ENCODE data around the gene EPHB6.
A peak's percentile ranks its signal among the peaks of the same experiment; 100 is the strongest.

EPHB6 gene

GRCh38 chr7:142885311-142886230 lies 30.7 kb downstream of the EPHB6 start, which contains the start of gene TRPV6:
TSS of gene TRPV6 (minus strand) at chr7:142885745.
- CTCF ChIA-PET = interaction anchor here (1.2 kb wide), 1 partner anchor 10 kb away, joined by 4 read pairs; no protein-coding TSS in a partner anchor
- Histone ChIP-seq H3K9me3 (ENCODE audit: control insufficient read depth, insufficient read depth, low read depth, low read length) (no peaks in the 10 kb centered on the region), H3K36me3 (ENCODE audit: control insufficient read depth in 2 of 2, insufficient read depth in 1 of 2, low read length in 2 of 2) (no peaks in the 10 kb centered on the region), H3K27ac (ENCODE audit: extremely low read depth, low read depth, low read length) (no peak within 1 kb of the TSS), H3K4me3 (ENCODE audit: low read depth, low read length) (no peak within 1 kb of the TSS), H3K4me1 (ENCODE audit: control insufficient read depth, insufficient read depth, low read length) (no peaks in the 10 kb centered on the region)
- TF ChIP-seq GLIS1 (tag by site-specific recombination; IDR thresholded peaks at IDR 0.05) (peak; percentile 26; the same call in 1 of the 2 replicates), REPIN1 (tag by site-specific recombination; IDR thresholded peaks at IDR 0.05; ENCODE audit: low read depth) (no peak)
- POLR2A ChIA-PET = interaction anchor here (1.0 kb wide), 1 partner anchor 30 kb away, joined by 3 read pairs; the partner anchor contains the start of gene EPHB6

- CTCF ChIA-PET = interaction anchor here (0.9 to 1.7 kb wide), 5 partner anchors 14 to 328 kb away, joined by 3 to 8 read pairs (median 4); no protein-coding TSS in a partner anchor
- TF ChIP-seq ZNF148 (tag by site-specific recombination; IDR thresholded peaks at IDR 0.05; ENCODE audit: borderline replicate concordance) (no peak), ZNF660 (tag by site-specific recombination; IDR thresholded peaks at IDR 0.05) (no peak), GFI1B (tag by site-specific recombination; IDR thresholded peaks at IDR 0.05) (no peak), ZNF549 (tag by site-specific recombination; IDR thresholded peaks at IDR 0.05) (no peak), ZSCAN23 (tag by site-specific recombination; IDR thresholded peaks at IDR 0.05) (no peak), ZBTB17 (tag by site-specific recombination; IDR thresholded peaks at IDR 0.05) (no peak), ZNF48 (tag by site-specific recombination; IDR thresholded peaks at IDR 0.05) (no peak)
- POLR2A ChIA-PET = no interaction called here
Observed at GRCh38 chr7:142886866-142887265, 32.0 kb downstream of the EPHB6 start.

GRCh38 chr7:142887282-142888015 lies 32.6 kb downstream of the EPHB6 start:
- ChIA-PET CTCF (interaction anchor here (0.6 to 1.7 kb wide), 5 partner anchors 15 to 328 kb away, joined by 3 to 8 read pairs (median 4); no protein-coding TSS in a partner anchor), POLR2A (interaction anchor here (0.7 kb wide), 1 partner anchor 116 kb away, joined by 4 read pairs; no protein-coding TSS in a partner anchor)
- H3K27ac ChIP-seq (ENCODE audit: extremely low read depth, low read depth, low read length) = no peak overlapping the region
- no peaks in the 10 kb centered on the region for H3K36me3 ChIP-seq (ENCODE audit: control insufficient read depth in 2 of 2, insufficient read depth in 1 of 2, low read length in 2 of 2)
- TF ChIP-seq RBAK (tag by site-specific recombination; IDR thresholded peaks at IDR 0.05) (no peak), IKZF3 (tag by site-specific recombination; IDR thresholded peaks at IDR 0.05) (no peak)
- H3K4me3 ChIP-seq (ENCODE audit: low read depth, low read length) = no peak overlapping the region
- no peaks in the 10 kb centered on the region for H3K4me1 ChIP-seq (ENCODE audit: control insufficient read depth, insufficient read depth, low read length)
- no peaks in the 10 kb centered on the region for H3K9me3 ChIP-seq (ENCODE audit: control insufficient read depth, insufficient read depth, low read depth, low read length)

More at GRCh38 chr7:142886866-142887265, 32.0 kb downstream of the EPHB6 start:
- no peak overlapping the region for H3K27ac ChIP-seq (ENCODE audit: extremely low read depth, low read depth, low read length)
- H3K36me3 ChIP-seq (ENCODE audit: control insufficient read depth in 2 of 2, insufficient read depth in 1 of 2, low read length in 2 of 2) = no peaks in the 10 kb centered on the region
- H3K4me1 ChIP-seq (ENCODE audit: control insufficient read depth, insufficient read depth, low read length) = no peaks in the 10 kb centered on the region
- H3K4me3 ChIP-seq (ENCODE audit: low read depth, low read length) = no peak overlapping the region
- no peaks in the 10 kb centered on the region for H3K9me3 ChIP-seq (ENCODE audit: control insufficient read depth, insufficient read depth, low read depth, low read length)

- no peaks in the 10 kb centered on the region for H3K4me1 ChIP-seq (ENCODE audit: control insufficient read depth, insufficient read depth, low read length)
- H3K27ac ChIP-seq (ENCODE audit: extremely low read depth, low read depth, low read length) = no peak overlapping the region
- CTCF ChIA-PET = no interaction called here
- no peaks in the 10 kb centered on the region for H3K9me3 ChIP-seq (ENCODE audit: control insufficient read depth, insufficient read depth, low read depth, low read length)
- no peaks in the 10 kb centered on the region for H3K36me3 ChIP-seq (ENCODE audit: control insufficient read depth in 2 of 2, insufficient read depth in 1 of 2, low read length in 2 of 2)
- no peak for TF ChIP-seq ZNF76 (tag by site-specific recombination; IDR thresholded peaks at IDR 0.05; ENCODE audit: borderline replicate concordance, low read depth)
- TF ChIP-seq ZBTB21 (tag by site-specific recombination; IDR thresholded peaks at IDR 0.05) = no peak
- TF ChIP-seq ZNF777 (tag by site-specific recombination; IDR thresholded peaks at IDR 0.05; ENCODE audit: borderline replicate concordance) = no peak
- H3K4me3 ChIP-seq (ENCODE audit: low read depth, low read length) = no peak overlapping the region
- POLR2A ChIA-PET = no interaction called here
Observed at GRCh38 chr7:142889816-142890215, 34.9 kb downstream of the EPHB6 start.
